OCI-LY3 (cell line): ENCODE measurements around the gene CNTN5.

Source experiments
- EZH2phosphoT487 ChIP-seq: fragments of 200-600 bp; shearing (Covaris generic); IDR thresholded peaks from 2 replicates; pipeline ENCODE4 v1.6.1; 2018; ENCODE audit warnings: antibody characterized with exemption, mixed run types, low read depth
- TF ChIP-seq, protein P1 (sequence below): fragments of 200-600, 300-600 bp; sonication (generic); IDR thresholded peaks from 2 replicates; pipeline ENCODE4 v1.5.1; 2014; ENCODE audit warnings: antibody characterized with exemption, low read length, low read depth

DNA sequence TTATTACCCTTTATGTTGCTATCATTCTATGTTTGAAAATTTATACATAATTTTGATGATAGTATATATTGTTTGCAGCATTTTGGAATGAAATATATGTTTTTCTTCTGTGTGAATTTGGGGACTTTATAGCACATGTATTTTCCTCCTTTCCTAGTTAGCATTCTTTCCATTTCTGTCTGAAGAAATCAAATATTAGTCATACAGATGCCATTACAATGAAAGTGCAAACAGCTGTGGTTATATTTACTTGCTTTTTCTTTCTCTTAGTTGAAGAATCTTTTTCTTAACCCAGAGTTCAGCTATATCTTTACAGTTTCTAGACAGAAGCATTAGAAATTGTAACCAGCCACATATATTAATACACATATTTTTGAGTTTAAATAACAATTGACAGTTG is 913.3 kb downstream of the CNTN5 start:
- TF ChIP-seq, protein P1, sequence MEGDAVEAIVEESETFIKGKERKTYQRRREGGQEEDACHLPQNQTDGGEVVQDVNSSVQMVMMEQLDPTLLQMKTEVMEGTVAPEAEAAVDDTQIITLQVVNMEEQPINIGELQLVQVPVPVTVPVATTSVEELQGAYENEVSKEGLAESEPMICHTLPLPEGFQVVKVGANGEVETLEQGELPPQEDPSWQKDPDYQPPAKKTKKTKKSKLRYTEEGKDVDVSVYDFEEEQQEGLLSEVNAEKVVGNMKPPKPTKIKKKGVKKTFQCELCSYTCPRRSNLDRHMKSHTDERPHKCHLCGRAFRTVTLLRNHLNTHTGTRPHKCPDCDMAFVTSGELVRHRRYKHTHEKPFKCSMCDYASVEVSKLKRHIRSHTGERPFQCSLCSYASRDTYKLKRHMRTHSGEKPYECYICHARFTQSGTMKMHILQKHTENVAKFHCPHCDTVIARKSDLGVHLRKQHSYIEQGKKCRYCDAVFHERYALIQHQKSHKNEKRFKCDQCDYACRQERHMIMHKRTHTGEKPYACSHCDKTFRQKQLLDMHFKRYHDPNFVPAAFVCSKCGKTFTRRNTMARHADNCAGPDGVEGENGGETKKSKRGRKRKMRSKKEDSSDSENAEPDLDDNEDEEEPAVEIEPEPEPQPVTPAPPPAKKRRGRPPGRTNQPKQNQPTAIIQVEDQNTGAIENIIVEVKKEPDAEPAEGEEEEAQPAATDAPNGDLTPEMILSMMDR: no peak
- TF ChIP-seq EZH2phosphoT487: no peak
